ENCODE data around the gene ARHGAP23. TPM values are rescaled to one million over a fixed set of nuclear protein-coding genes. Genes with fewer than 3 reads are reported as not detected.

The ARHGAP23 gene
- total RNA-seq, 1 experiment from 2014 or later, result 34.6 TPM

GRCh38 chr17:38540514-38541045 is 112.3 kb downstream of the ARHGAP23 start:
- DNase-seq, result no peak
- no peak overlapping the region for H3K4me3 ChIP-seq
- H3K27me3 ChIP-seq, result no peaks in the 10 kb centered on the region
- H3K9me3 ChIP-seq, result no peaks in the 10 kb centered on the region
- no peaks in the 10 kb centered on the region for H3K36me3 ChIP-seq

- H3K9me3 ChIP-seq, result no peaks in the 10 kb centered on the region
- no peak overlapping the region for H3K4me3 ChIP-seq
- DNase-seq, result no peak
- H3K27me3 ChIP-seq, result no peaks in the 10 kb centered on the region
- no peaks in the 10 kb centered on the region for H3K36me3 ChIP-seq
These were observed 113.0 kb downstream of the ARHGAP23 start for GRCh38 chr17:38541281-38541680.

GRCh38 chr17:38542286-38542685 is 114.0 kb downstream of the ARHGAP23 start:
- no peaks in the 10 kb centered on the region for H3K36me3 ChIP-seq
- H3K27me3 ChIP-seq, result no peaks in the 10 kb centered on the region
- H3K9me3 ChIP-seq, result no peaks in the 10 kb centered on the region
- H3K4me3 ChIP-seq, result no peak overlapping the region
- no peak for DNase-seq

- no peak for DNase-seq
These were observed 115.3 kb downstream of the ARHGAP23 start for GRCh38 chr17:38543403-38544174.

GRCh38 chr17:38544175-38544838 is 116.0 kb downstream of the ARHGAP23 start:
- H3K27me3 ChIP-seq, result no peaks in the 10 kb centered on the region
- no peak for DNase-seq
- no peak overlapping the region for H3K4me3 ChIP-seq
- no peaks in the 10 kb centered on the region for H3K36me3 ChIP-seq
- no peaks in the 10 kb centered on the region for H3K9me3 ChIP-seq

More at GRCh38 chr17:38543403-38544174, 115.3 kb downstream of the ARHGAP23 start:
- Histone ChIP-seq H3K4me3 (no peak overlapping the region), H3K27me3 (no peaks in the 10 kb centered on the region), H3K36me3 (no peaks in the 10 kb centered on the region), H3K9me3 (no peaks in the 10 kb centered on the region)

DNA sequence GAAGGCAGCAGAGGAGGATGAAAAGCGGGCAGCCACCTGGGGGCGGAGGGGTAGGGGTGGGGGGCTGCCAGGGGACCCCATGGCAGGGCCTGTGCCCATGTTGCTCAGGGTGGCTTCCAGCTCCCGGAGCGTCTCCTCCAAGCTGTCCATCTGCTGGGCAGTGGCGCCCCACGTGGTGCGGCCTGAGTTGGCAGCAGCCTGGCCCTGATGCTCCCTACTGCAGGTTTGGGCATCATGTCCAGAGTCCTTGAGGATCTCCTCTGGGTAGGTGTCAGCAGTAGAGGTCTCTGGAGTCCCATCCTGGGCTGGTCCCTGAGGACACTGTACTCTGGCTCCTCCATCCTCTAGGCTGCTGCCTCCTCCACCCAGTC is 116.6 kb downstream of the ARHGAP23 start:
- Histone ChIP-seq H3K27me3 (no peaks in the 10 kb centered on the region), H3K36me3 (no peaks in the 10 kb centered on the region), H3K4me3 (no peak overlapping the region), H3K9me3 (no peaks in the 10 kb centered on the region)
- DNase-seq, result no peak

DNA sequence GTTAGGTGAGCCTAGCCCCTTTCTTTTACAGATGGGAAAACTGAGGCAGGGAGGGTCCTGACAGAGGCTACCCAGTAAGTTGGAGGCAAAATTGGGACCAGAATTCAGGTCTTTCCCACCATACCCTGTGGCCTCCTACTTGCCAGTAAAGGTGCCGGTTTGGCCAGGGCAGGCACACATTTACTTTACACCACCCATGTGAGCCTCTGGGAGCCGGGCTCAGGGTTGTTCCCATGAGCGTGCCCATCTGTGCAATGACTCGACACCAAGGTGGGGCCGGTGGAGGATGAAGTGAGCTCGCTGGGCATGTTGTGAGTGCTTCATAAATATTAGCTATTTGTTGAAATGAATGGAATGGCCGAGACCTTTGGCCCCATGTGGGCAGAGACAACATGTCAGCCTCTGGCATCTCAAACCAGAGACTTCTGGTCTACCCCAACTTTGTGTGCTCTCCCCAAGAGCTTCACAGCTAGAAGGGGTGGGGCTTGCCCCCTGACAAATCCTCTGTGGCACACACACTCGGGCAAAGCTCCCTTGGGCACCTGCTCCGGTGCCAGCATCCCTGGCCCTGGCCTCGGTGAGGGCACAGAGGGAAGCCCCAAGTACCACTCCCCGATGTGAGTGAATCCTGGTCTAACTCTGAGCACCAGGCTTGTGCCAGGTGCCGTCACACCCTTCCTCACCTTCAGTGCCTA is 117.4 kb downstream of the ARHGAP23 start:
- no peaks in the 10 kb centered on the region for H3K27me3 ChIP-seq
- no peak overlapping the region for H3K4me3 ChIP-seq
- no peaks in the 10 kb centered on the region for H3K9me3 ChIP-seq
- DNase-seq, result no peak
- no peaks in the 10 kb centered on the region for H3K36me3 ChIP-seq

DNA sequence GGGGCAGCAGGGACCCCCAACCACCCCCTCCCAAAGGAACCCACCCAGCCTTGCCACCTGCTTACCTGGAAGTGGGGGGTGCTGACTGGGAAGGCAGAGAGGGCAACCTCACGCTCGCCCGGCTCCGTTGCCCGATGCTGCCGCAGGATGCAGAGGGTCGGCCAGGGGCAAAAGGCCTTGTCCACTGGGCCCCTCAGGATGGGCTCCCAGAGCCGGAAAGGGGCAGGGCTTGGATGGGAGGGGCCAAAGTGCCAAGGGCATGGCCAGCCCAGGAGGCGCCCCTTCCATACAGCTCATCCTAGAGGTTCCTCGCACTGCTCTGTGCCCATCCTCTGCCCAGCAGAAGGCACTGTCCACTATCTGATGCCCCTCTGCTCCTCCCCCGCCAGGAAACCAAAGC is 118.1 kb downstream of the ARHGAP23 start:
- H3K27me3 ChIP-seq, result no peaks in the 10 kb centered on the region

DNA sequence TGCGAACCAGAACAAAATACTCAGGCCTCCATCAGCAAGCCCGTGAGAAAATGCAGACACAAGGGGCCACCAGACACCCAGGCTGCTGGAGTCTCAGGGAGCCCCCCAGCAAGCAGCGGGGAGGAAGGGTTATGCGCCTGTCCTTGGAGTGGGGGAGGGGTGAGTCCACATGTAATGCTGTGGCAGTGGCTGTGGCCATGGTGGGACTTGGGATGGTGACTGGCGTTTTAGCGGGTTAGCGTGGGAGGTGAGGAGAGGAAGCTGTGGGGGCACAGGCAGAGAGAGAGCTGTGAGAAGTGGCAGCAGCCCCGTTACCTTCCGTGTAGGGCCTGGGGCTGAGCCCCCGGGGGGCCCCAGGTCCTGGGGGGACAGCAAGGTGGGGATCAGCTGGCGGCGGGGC is 119.2 kb downstream of the ARHGAP23 start:
- Histone ChIP-seq H3K4me3 (no peak overlapping the region), H3K36me3 (no peaks in the 10 kb centered on the region), H3K27me3 (no peaks in the 10 kb centered on the region), H3K9me3 (no peaks in the 10 kb centered on the region)
- no peak for DNase-seq

More for the DNA sequence above, 118.1 kb downstream of the ARHGAP23 start:
- DNase-seq, result no peak
- no peaks in the 10 kb centered on the region for H3K36me3 ChIP-seq
- H3K9me3 ChIP-seq, result no peaks in the 10 kb centered on the region
- H3K4me3 ChIP-seq, result no peak overlapping the region

DNA sequence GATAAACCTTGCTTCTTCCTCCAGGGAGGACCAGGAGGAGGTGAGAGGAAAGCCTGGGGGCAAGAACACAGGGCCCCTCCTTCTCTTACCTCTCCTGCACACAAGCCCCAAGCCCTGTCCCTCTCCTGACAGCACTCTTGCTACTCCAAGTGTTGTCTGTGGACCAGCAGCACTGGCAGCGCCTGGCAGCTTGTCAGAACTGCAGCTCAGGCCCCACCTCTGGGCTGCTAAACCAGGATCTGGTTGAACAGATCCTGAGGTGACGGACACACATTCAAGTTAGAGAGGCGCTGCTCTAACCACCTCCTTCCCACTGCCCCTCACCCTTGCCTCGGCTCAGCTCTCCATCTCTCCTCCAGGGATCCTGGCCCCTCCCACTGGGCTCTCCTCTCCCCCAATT is 121.0 kb downstream of the ARHGAP23 start:
- Histone ChIP-seq H3K36me3 (no peaks in the 10 kb centered on the region), H3K4me3 (no peak overlapping the region), H3K9me3 (no peaks in the 10 kb centered on the region), H3K27me3 (no peaks in the 10 kb centered on the region)
- no peak for DNase-seq

- peak; percentile 93 for DNase-seq
- Histone ChIP-seq H3K27me3 (no peaks in the 10 kb centered on the region), H3K9me3 (no peaks in the 10 kb centered on the region), H3K4me3 (no peak overlapping the region), H3K36me3 (no peaks in the 10 kb centered on the region)
These were observed 122.4 kb downstream of the ARHGAP23 start for GRCh38 chr17:38550661-38551060.

DNA sequence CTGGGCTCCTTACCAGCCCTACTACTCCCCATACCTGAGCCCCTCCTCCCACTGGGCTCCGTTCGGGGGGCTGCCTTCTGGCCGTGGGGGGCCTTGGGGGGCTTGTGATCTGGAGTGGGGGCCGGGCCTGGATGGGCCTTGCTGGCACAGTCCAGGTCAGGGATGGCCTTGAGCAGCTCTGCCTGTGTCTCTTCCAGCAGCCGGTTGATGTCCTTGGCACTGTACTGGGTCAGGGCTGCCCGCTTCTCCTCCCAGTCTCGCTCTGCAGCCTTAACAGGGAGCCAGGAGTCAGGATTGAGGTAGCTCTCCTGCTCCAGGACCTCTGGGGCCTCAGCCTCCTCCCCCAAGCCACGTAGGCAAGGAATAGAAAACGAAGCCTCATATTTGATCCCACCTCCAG is 122.9 kb downstream of the ARHGAP23 start:
- H3K4me3 ChIP-seq, result no peak overlapping the region
- H3K27me3 ChIP-seq, result no peaks in the 10 kb centered on the region
- H3K9me3 ChIP-seq, result no peaks in the 10 kb centered on the region
- DNase-seq, result no peak
- no peaks in the 10 kb centered on the region for H3K36me3 ChIP-seq

- DNase-seq, result no peak
- H3K36me3 ChIP-seq, result no peaks in the 10 kb centered on the region
- H3K27me3 ChIP-seq, result no peaks in the 10 kb centered on the region
- no peak overlapping the region for H3K4me3 ChIP-seq
- H3K9me3 ChIP-seq, result no peaks in the 10 kb centered on the region
These were observed 124.1 kb downstream of the ARHGAP23 start for GRCh38 chr17:38552343-38552742.

GRCh38 chr17:38554430-38555350 is 126.4 kb downstream of the ARHGAP23 start:
- DNase-seq, result peak; percentile 70
- no peaks in the 10 kb centered on the region for H3K9me3 ChIP-seq

GRCh38 chr17:38556239-38556638 is 128.0 kb downstream of the ARHGAP23 start:
- H3K9me3 ChIP-seq, result no peaks in the 10 kb centered on the region
- H3K27me3 ChIP-seq, result peaks cover 4% of the 10 kb centered on the region; the same call in 1 of the 2 replicates
- no peak for DNase-seq
- no peaks in the 10 kb centered on the region for H3K36me3 ChIP-seq
- H3K4me3 ChIP-seq, result no peak overlapping the region

More at GRCh38 chr17:38554430-38555350, 126.4 kb downstream of the ARHGAP23 start:
- no peaks in the 10 kb centered on the region for H3K36me3 ChIP-seq
- peaks cover 4% of the 10 kb centered on the region; the same call in 1 of the 2 replicates for H3K27me3 ChIP-seq
- H3K4me3 ChIP-seq, result no peak overlapping the region

DNA sequence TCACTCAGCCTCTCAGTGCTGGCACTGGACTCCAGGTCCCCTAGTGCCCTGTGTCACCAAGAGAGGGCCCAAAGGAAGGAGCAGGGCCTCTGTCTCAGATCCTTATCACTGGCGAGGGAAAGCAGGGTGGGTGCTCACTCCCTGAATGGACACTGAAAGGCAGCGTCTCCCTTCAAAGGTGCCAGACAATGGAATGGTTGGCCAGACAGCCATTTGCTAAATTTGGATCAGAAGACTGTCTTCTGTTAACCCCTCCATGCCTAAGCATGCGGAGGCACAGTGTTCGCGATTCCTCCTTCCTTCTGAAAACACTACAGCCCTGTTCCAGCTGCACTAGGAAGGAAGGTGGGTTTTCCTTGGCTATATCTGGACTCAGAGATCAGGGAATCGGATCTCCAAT is 129.1 kb downstream of the ARHGAP23 start:
- no peak overlapping the region; the same call in 1 of the 2 replicates for H3K4me3 ChIP-seq
- no peaks in the 10 kb centered on the region for H3K9me3 ChIP-seq
- H3K27me3 ChIP-seq, result peaks cover 4% of the 10 kb centered on the region; the same call in 1 of the 2 replicates
- no peaks in the 10 kb centered on the region for H3K36me3 ChIP-seq
- no peak for DNase-seq

Measured in MG63 (cell line).